B cell (primary cell): ENCODE measurements around the gene PDE4B. TPM values are rescaled to one million over a fixed set of nuclear protein-coding genes. Genes with fewer than 3 reads are reported as not detected.
"Not testable (repeated sequence)": the region's sequence is repeated elsewhere in the genome, so short reads cannot be mapped to it uniquely, and the experiment has no call there.

Source experiments
- ATAC-seq: fragments of 200-7000 bp; cut with Tn5 transposase; one replicate; pipeline ENCODE4 v1.10.0; 2021; ENCODE audit warnings: low read depth, mild to moderate bottlenecking, moderate number of reproducible peaks, moderate library complexity
- CTCF ChIA-PET: fragments of 350-600 bp; sonication (Branson Sonifier 250); formaldehyde crosslinking; loops from one replicate; lab custom pipeline; 2021; ENCODE audit warnings: antibody characterized with exemption, inconsistent platforms; lab: Charles Lee
- POLR2A ChIA-PET: fragments of 350-600 bp; sonication (Branson Sonifier 250); formaldehyde crosslinking; loops from one replicate; lab custom pipeline; 2021; ENCODE audit warnings: antibody characterized with exemption; lab: Charles Lee
- DNase-seq: peaks from one replicate; pipeline ENCODE4 v3.0.0; 2013
- H2AFZ ChIP-seq: 2 replicates; pipeline ENCODE4 v1.6.1; 2012; ENCODE audit warnings: mild to moderate bottlenecking, low read depth, low read length; ENCODE audit not compliant: insufficient read depth, poor library complexity, severe bottlenecking
- H3K27ac ChIP-seq, 2 donors: 1 replicate in 1 of 2; 2 replicates in 1 of 2; pipeline ENCODE4 v1.5.1; 2012 to 2013; ENCODE audit warnings: low read length in 2 of 2, mild to moderate bottlenecking in 2 of 2, moderate library complexity in 1 of 2
- H3K27me3 ChIP-seq, 4 experiments: fragments of 200-600 bp in 1 of 4; sonication (generic) in 1 of 4; replicated peaks in 1 of 4; 1 replicate in 2 of 4; 2 replicates in 2 of 4; pipeline versions ENCODE4 v1.6.1 to v1.7.0; 2013 to 2016; ENCODE audit warnings: low read length in 3 of 4, mild to moderate bottlenecking in 2 of 4, mixed read lengths in 1 of 4, moderate library complexity in 1 of 4; ENCODE audit not compliant: insufficient read depth in 4 of 4, control insufficient read depth in 3 of 4; ENCODE audit errors: control extremely low read depth in 1 of 4
- H3K36me3 ChIP-seq, 2 experiments: replicated peaks in 1 of 2; 1 replicate in 1 of 2; 2 replicates in 1 of 2; pipeline versions ENCODE4 v1.6.1 to v1.7.1; 2013; ENCODE audit warnings: low read length in 1 of 2; ENCODE audit not compliant: insufficient read depth in 2 of 2, control insufficient read depth in 1 of 2; ENCODE audit errors: control extremely low read depth in 1 of 2, extremely low read depth in 1 of 2
- H3K4me1 ChIP-seq, 2 donors: fragments of 200-600 bp in 1 of 2; sonication (generic) in 1 of 2; 1 replicate in 1 of 2; 2 replicates in 1 of 2; pipeline versions ENCODE4 v1.5.1 to v1.6.1; 2013 to 2017; ENCODE audit warnings: low read length in 2 of 2; ENCODE audit not compliant: control insufficient read depth in 2 of 2, insufficient read depth in 2 of 2
- H3K4me2 ChIP-seq: replicated peaks from 2 replicates; pipeline ENCODE3; 2012; ENCODE audit warnings: mild to moderate bottlenecking, low read depth, low read length; ENCODE audit not compliant: poor library complexity, severe bottlenecking
- H3K4me3 ChIP-seq, 5 experiments: fragments of 200-600 bp in 1 of 5; sonication (generic) in 1 of 5; 1 replicate in 3 of 5; 2 replicates in 2 of 5; pipeline versions ENCODE4 v1.5.1 to v1.7.0; 2011 to 2016; ENCODE audit warnings: low read length in 4 of 5, mild to moderate bottlenecking in 4 of 5, low read depth in 2 of 5, control low read depth in 1 of 5, moderate library complexity in 1 of 5; ENCODE audit not compliant: insufficient read depth in 1 of 5; ENCODE audit errors: control extremely low read depth in 1 of 5, extremely low read depth in 1 of 5
- H3K79me2 ChIP-seq: fragments of 200-600 bp; sonication (generic); one replicate; pipeline ENCODE4 v1.6.0; 2016; ENCODE audit warnings: low read length; ENCODE audit not compliant: control insufficient read depth, insufficient read depth
- H3K9ac ChIP-seq: fragments of 200-600 bp; sonication (generic); 2 replicates; pipeline ENCODE4 v1.6.1; 2017; ENCODE audit warnings: mild to moderate bottlenecking, low read length, moderate library complexity
- H3K9me3 ChIP-seq, 3 donors: one replicate each; pipeline versions ENCODE4 v1.6.1 to v1.7.1; 2013; ENCODE audit warnings: low read length in 2 of 3; ENCODE audit not compliant: control insufficient read depth in 2 of 3, insufficient read depth in 1 of 3; ENCODE audit errors: control extremely low read depth in 1 of 3
- H4K20me1 ChIP-seq: 2 replicates; pipeline ENCODE4 v1.6.0; 2012; ENCODE audit warnings: mild to moderate bottlenecking, low read length; ENCODE audit not compliant: insufficient read depth, control insufficient read depth, poor library complexity, severe bottlenecking
- H3K27ac Mint-ChIP-seq: one replicate; pipeline ENCODE4 v1.8.0; 2021; ENCODE audit warnings: mixed read lengths
- H3K27me3 Mint-ChIP-seq: one replicate; pipeline ENCODE4 v1.8.0; 2021; ENCODE audit warnings: mixed read lengths
- H3K4me1 Mint-ChIP-seq: one replicate; pipeline ENCODE4 v1.8.0; 2021; ENCODE audit warnings: mixed read lengths
- H3K4me3 Mint-ChIP-seq: one replicate; pipeline ENCODE4 v1.8.0; 2021; ENCODE audit warnings: mixed read lengths
- H3K9me3 Mint-ChIP-seq: one replicate; pipeline ENCODE4 v1.8.0; 2022; ENCODE audit warnings: mixed read lengths; ENCODE audit not compliant: insufficient read depth
- EZH2 ChIP-seq: IDR thresholded peaks from 2 replicates; pipeline ENCODE4 v1.6.1; 2012; ENCODE audit warnings: borderline replicate concordance, low read depth, mild to moderate bottlenecking, moderate library complexity, low read length; ENCODE audit not compliant: insufficient read depth, poor library complexity, severe bottlenecking
- WGBS: methylation state at CpG from one replicate; pipeline ENCODE4 v1.1.5; 2013; ENCODE audit warnings: missing lambda C conversion rate; ENCODE audit not compliant: insufficient coverage; 5-methylcytosine and 5-hydroxymethylcytosine counted together
- intact Hi-C: fragments of 100-400 bp; cut with micrococcal nuclease; formaldehyde crosslinking; loops from one replicate; pipeline ENCODE4 v1.10.0; 2022
- polyA plus RNA-seq: library from polyadenylated mRNA; depleted of rRNA; stranded (reverse); fragments of >200 nt; gene quantifications from 2 replicates; pipeline ENCODE4 v1.2.3, GENCODE V29; 2012
- total RNA-seq, 2 donors: library from RNA; stranded (reverse); fragments of 120-200 nt in 1 of 2; gene quantifications; 1 replicate in 1 of 2; 2 replicates in 1 of 2; pipeline versions ENCODE4 v1.2.3 to v1.2.4, GENCODE V29; 2013 to 2022
- TF ChIP-seq, protein P1 (sequence below): fragments of 200-600 bp; IDR thresholded peaks from one replicate; pipeline ENCODE4 v1.8.0; 2022; ENCODE audit warnings: antibody characterized with exemption, mild to moderate bottlenecking

PDE4B gene
- total and polyA plus RNA-seq, 2 donors (not counting 1 experiment from before 2014, with no cell fraction given), result 63.7 to 242 TPM

DNA sequence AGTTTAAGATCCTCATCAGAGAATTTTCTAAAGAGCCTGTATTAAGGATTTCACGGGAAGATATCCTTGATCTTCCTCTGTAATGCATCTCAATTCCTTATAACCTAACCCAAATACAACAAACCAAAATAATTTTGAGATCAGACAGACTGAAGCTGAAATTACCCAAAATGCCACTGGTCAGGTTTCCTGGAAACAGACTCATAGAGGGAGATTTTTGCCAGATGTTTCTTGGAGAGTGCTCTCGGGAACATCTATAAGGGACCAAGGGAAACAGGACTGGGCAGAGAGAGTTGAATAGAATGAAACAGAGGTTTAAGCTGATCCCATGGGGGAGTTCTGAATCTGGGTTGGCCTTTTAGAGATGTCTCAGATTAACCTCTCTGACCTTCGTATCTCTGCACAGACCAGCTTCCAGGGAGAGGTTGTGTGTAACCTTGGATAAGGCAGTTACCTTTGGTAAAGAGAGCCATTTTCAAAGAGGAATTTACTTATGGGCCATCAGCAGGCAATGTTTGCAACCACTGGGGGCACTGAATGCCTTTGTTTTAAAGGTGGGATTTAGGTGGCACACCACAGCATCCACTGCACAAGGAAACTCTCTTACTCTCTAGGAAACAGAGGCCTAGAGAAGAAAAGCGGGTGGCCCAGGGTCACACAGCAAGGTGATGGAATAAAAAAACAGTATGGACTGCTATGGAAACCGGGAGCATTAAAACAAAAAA, 610.5 kb downstream of the PDE4B start:
- H3K79me2 ChIP-seq, result no peaks in the 10 kb centered on the region
- no peaks in the 10 kb centered on the region for H3K27me3 ChIP-seq
- H3K27ac Mint-ChIP-seq, result peak overlapping the region; percentile 88
- H3K4me2 ChIP-seq, result peak overlapping the region; percentile 64
- no peaks in the 10 kb centered on the region for H3K9me3 ChIP-seq
- no peaks in the 10 kb centered on the region for H3K27me3 Mint-ChIP-seq
- H3K9ac ChIP-seq, result no peak overlapping the region
- no peak for ATAC-seq
- H2AFZ ChIP-seq, result no peak overlapping the region
- ChIA-PET POLR2A (interaction anchor here (1.2 to 2.9 kb wide), 5 partner anchors 23 to 124 kb away, joined by 4 to 18 read pairs (median 4); no protein-coding TSS in a partner anchor), CTCF (interaction anchor here (0.8 to 3.6 kb wide), 17 partner anchors 9 to 444 kb away, joined by 3 to 56 read pairs (median 6); no protein-coding TSS in a partner anchor)
- DNase-seq, result peak; percentile 33
- H3K4me1 Mint-ChIP-seq, result peaks cover 59% of the 10 kb centered on the region
- peak overlapping the region; percentile 77 for H3K4me3 Mint-ChIP-seq
- no peak overlapping the region for H3K27ac ChIP-seq
- H3K9me3 Mint-ChIP-seq, result no peaks in the 10 kb centered on the region
- intact Hi-C loops, result loop anchor here (2.0 to 10.0 kb wide), 4 partner anchors 36 to 1338 kb away; no protein-coding TSS in a partner anchor
- TF ChIP-seq, protein P1, sequence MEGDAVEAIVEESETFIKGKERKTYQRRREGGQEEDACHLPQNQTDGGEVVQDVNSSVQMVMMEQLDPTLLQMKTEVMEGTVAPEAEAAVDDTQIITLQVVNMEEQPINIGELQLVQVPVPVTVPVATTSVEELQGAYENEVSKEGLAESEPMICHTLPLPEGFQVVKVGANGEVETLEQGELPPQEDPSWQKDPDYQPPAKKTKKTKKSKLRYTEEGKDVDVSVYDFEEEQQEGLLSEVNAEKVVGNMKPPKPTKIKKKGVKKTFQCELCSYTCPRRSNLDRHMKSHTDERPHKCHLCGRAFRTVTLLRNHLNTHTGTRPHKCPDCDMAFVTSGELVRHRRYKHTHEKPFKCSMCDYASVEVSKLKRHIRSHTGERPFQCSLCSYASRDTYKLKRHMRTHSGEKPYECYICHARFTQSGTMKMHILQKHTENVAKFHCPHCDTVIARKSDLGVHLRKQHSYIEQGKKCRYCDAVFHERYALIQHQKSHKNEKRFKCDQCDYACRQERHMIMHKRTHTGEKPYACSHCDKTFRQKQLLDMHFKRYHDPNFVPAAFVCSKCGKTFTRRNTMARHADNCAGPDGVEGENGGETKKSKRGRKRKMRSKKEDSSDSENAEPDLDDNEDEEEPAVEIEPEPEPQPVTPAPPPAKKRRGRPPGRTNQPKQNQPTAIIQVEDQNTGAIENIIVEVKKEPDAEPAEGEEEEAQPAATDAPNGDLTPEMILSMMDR, result no peak
- no peak for TF ChIP-seq EZH2
- no peaks in the 10 kb centered on the region for H4K20me1 ChIP-seq
- no peak overlapping the region for H3K4me3 ChIP-seq
- WGBS, result 100% methylated on average over 2 of the region's 5 CpGs
- H3K4me1 ChIP-seq, result peaks cover 34 to 36% of the 10 kb centered on the region in 2 donors
- H3K36me3 ChIP-seq, result no peaks in the 10 kb centered on the region

DNA sequence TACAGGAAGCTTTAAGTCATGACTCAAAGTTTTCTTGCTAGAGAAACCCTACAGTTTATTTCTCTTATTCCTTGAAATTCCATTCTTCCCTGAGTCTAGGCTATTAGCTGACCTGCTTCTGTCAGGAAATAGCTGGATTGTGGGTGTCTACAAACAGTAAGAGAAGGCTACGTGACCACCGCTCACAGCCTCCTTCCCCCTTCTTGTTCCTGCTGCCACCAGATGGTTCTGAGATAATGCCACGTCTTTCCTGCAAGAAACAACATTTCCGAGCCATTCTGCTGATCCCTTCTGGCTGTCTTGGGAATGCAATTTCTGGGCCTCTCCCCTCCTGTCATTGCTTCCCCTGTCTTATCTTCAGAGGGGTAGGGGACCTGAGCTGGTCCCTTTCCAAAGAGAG, 612.4 kb downstream of the PDE4B start:
- WGBS, result 63% methylated on average over 4 of the region's 4 CpGs
- Histone ChIP-seq H3K9ac (no peak overlapping the region), H3K4me2 (no peak overlapping the region), H3K9me3 (no peaks in the 10 kb centered on the region), H3K27ac (no peak overlapping the region), H3K4me3 (no peak overlapping the region), H3K79me2 (no peaks in the 10 kb centered on the region), H3K27me3 (no peaks in the 10 kb centered on the region), H3K36me3 (no peaks in the 10 kb centered on the region), H4K20me1 (no peaks in the 10 kb centered on the region), H2AFZ (no peak overlapping the region), H3K4me1 (peaks cover 31 to 35% of the 10 kb centered on the region in 2 donors)
- Mint-ChIP-seq H3K9me3 (no peaks in the 10 kb centered on the region), H3K27me3 (no peaks in the 10 kb centered on the region), H3K4me1 (peaks cover 47% of the 10 kb centered on the region), H3K27ac (no peak overlapping the region), H3K4me3 (no peak overlapping the region)
- TF ChIP-seq EZH2, result no peak
- TF ChIP-seq, protein P1, result no peak
- intact Hi-C loops, result loop anchor here (10.0 kb wide), 1 partner anchor 1340 kb away; no protein-coding TSS in a partner anchor
- ChIA-PET POLR2A (interaction anchor here (0.6 kb wide), 1 partner anchor 976 kb away, joined by 3 read pairs; no protein-coding TSS in a partner anchor), CTCF (interaction anchor here (0.6 to 1.9 kb wide), 8 partner anchors 24 to 151 kb away, joined by 3 to 10 read pairs (median 3); no protein-coding TSS in a partner anchor)
- no peak for ATAC-seq
- DNase-seq, result no peak

DNA sequence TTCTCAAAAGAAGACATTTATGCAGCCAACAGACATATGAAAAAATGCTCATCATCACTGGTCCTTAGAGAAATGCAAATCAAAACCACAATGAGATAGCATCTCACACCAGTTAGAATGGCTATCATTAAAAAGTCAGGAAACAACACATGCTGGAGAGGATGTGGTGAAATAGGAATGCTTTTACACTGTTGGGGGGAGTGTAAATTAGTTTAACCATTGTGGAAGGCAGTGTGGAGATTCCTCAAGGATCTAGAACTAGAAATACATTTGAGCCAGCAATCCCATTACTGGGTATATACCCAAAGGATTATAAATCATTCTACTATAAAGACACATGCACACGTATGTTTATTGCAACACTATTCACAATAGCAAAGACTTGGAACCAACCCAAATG, 618.8 kb downstream of the PDE4B start:
- H3K27me3 ChIP-seq, H3K4me3 Mint-ChIP-seq, H3K36me3 ChIP-seq, H3K9ac ChIP-seq, POLR2A ChIA-PET, DNase-seq, intact Hi-C loops, H3K9me3 Mint-ChIP-seq, ATAC-seq, H2AFZ ChIP-seq, H3K9me3 ChIP-seq, H3K27ac Mint-ChIP-seq, H3K4me2 ChIP-seq, H3K27me3 Mint-ChIP-seq, H3K27ac ChIP-seq, H3K4me3 ChIP-seq, H4K20me1 ChIP-seq, H3K4me1 Mint-ChIP-seq, H3K79me2 ChIP-seq, CTCF ChIA-PET, H3K4me1 ChIP-seq: not testable (repeated sequence)
- WGBS, result no CpG with 5 or more reads among the region's 1 CpG
